HFF-Myc (cell line): Measurements from ENCODE around the gene ANKS1B.

Experiments
- DNase-seq: peaks from one replicate; pipeline ENCODE4 v3.0.0-alpha.2; 2011; ENCODE audit warnings: low read depth; ENCODE audit errors: extremely low read depth
- H3K4me3 ChIP-seq: replicated peaks from 2 replicates; pipeline ENCODE4 v1.5.1; 2011; ENCODE audit warnings: low read depth, mild to moderate bottlenecking, control low read depth, low read length
- TF ChIP-seq, protein P1 (sequence below): IDR thresholded peaks from 2 replicates; pipeline ENCODE4 v1.5.1; 2012; ENCODE audit warnings: mild to moderate bottlenecking, low read depth, low read length, control low read depth; ENCODE audit errors: missing control alignments

ANKS1B gene

DNA sequence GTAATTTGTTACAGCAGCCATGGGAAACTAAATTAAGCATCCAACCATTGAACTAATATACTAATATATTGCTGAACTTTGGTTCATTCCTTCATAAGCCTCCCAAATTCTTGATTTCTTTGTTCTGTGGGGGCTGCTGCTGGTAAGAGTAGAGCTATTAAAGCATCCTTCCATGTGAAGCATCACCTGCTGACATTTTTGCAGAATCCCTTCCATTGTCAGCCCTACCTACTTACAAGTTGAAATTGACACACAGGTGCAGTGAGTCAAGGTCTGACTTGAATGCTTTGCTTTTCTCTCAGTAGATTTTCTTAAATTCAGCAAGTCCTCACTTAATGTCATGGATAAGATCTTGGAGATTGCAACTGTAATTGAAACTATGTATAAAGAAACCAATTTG lies 865.3 kb downstream of the ANKS1B start:
- no peak for DNase-seq
- H3K4me3 ChIP-seq = no peak overlapping the region
- TF ChIP-seq, protein P1, sequence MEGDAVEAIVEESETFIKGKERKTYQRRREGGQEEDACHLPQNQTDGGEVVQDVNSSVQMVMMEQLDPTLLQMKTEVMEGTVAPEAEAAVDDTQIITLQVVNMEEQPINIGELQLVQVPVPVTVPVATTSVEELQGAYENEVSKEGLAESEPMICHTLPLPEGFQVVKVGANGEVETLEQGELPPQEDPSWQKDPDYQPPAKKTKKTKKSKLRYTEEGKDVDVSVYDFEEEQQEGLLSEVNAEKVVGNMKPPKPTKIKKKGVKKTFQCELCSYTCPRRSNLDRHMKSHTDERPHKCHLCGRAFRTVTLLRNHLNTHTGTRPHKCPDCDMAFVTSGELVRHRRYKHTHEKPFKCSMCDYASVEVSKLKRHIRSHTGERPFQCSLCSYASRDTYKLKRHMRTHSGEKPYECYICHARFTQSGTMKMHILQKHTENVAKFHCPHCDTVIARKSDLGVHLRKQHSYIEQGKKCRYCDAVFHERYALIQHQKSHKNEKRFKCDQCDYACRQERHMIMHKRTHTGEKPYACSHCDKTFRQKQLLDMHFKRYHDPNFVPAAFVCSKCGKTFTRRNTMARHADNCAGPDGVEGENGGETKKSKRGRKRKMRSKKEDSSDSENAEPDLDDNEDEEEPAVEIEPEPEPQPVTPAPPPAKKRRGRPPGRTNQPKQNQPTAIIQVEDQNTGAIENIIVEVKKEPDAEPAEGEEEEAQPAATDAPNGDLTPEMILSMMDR = no peak

- H3K4me3 ChIP-seq = no peak overlapping the region
- no peak for DNase-seq
- TF ChIP-seq, protein P1 = no peak
Observed at GRCh38 chr12:99111600-99111999, 873.1 kb downstream of the ANKS1B start.

DNA sequence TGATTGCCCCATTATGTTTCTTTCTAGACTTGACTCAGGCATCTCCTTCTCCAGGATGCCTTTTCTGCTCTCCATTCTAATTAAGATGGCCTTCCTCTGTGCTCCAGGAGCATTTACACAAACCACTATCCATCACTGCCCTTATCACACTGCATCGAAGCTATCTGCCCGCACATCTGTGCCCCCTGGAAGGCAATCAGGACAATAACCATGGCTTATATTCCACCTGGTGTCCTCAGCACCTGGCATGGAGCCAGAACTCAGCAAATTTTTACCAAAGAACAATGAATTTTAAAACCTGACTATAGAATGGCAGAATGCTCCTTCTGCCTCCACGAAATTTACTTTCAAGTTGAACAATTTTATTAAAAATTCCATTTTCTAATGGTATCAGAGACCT lies 873.9 kb downstream of the ANKS1B start:
- no peak overlapping the region for H3K4me3 ChIP-seq
- TF ChIP-seq, protein P1 = no peak
- no peak for DNase-seq

DNA sequence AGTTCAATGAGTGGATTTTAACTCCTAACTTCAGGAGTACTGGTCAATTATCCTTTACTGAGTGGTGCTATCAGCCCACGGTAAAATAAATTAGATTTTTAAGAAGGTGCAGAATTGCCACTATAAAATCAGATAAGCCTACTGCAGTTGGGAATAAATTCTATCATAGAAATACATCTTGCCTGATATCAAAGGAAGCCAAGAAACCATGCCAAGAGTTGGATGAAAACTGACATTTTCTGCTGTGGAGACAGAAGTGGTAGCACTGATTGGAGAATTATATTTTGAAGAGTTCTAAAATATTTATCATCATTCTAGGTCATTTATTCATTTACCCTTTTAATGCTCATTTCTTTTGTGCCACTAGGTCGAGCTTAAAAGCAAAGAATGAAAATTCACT lies 874.5 kb downstream of the ANKS1B start:
- no peak overlapping the region for H3K4me3 ChIP-seq
- TF ChIP-seq, protein P1 = no peak
- no peak for DNase-seq

- TF ChIP-seq, protein P1 = no peak
- H3K4me3 ChIP-seq = no peak overlapping the region
- DNase-seq = no peak
Observed at GRCh38 chr12:99108924-99109323, 875.8 kb downstream of the ANKS1B start.

DNA sequence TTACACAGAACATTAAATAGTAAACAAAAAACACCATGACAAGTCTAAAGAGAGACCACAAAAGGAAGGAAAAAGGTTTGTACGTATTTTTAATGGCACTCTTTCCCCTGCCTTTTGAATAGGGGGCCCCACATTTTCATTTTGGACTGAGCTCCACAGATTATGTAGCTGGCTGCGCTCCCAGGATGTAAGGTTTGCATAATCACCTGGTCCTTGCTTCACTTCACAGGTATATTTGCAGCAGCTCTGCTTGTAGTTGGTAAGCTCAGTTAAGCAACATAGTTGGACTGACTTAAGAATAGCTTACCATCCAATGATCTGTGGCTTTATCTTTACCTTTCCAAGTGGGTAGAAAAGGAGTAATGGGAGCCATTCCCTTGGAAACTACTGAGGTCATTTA lies 885.0 kb downstream of the ANKS1B start:
- no peak for DNase-seq
- no peak overlapping the region for H3K4me3 ChIP-seq
- TF ChIP-seq, protein P1 = no peak

DNA sequence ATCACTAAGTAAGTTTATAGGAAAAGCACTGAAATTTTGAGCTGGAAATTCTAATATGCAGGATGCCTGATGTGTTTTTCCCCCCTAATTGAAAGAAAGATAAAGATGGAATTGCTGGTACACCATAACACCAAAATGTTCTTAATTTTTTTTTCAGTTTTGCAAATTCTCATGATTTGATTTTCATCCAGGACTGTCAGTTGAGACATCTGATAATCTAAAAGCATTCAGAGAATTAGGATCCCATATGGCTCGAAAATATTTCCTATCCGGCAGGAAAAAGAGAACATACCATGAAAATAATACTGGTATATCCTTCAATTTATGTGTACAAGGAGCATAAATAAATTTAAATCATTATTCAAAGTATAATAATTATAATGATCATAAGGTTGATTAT lies 887.6 kb downstream of the ANKS1B start:
- no peak overlapping the region for H3K4me3 ChIP-seq
- TF ChIP-seq, protein P1 = no peak
- no peak for DNase-seq
